Esophagus (tissue), 2 donors: ENCODE data around the gene FCHO2. TPM values are rescaled to one million over a fixed set of nuclear protein-coding genes. Genes with fewer than 3 reads are reported as not detected.
"Not testable (repeated sequence)": the region's sequence is repeated elsewhere in the genome, so short reads cannot be mapped to it uniquely, and the experiment has no call there.

ENCODE experiments used
- H3K27ac ChIP-seq, 2 donors: one replicate each; pipeline ENCODE4 v1.5.1; 2013; ENCODE audit warnings: low read depth in 2 of 2, mild to moderate bottlenecking in 2 of 2, inconsistent platforms in 1 of 2, low read length in 1 of 2, moderate library complexity in 1 of 2
- H3K27me3 ChIP-seq, 2 donors: one replicate each; pipeline ENCODE4 v1.6.1; 2013; ENCODE audit warnings: low read length in 2 of 2, control low read depth in 1 of 2, mild to moderate bottlenecking in 1 of 2; ENCODE audit not compliant: insufficient read depth in 2 of 2, control insufficient read depth in 1 of 2
- H3K36me3 ChIP-seq, 2 donors: one replicate each; pipeline ENCODE4 v1.6.1; 2013; ENCODE audit warnings: low read length in 1 of 2; ENCODE audit not compliant: control insufficient read depth in 2 of 2, insufficient read depth in 2 of 2
- H3K4me1 ChIP-seq, 2 donors: one replicate each; pipeline ENCODE4 v1.6.1; 2013; ENCODE audit warnings: low read length in 1 of 2; ENCODE audit not compliant: control insufficient read depth in 2 of 2, insufficient read depth in 2 of 2
- H3K4me3 ChIP-seq, 2 donors: one replicate each; pipeline ENCODE4 v1.5.1; 2013; ENCODE audit warnings: low read length in 2 of 2, mild to moderate bottlenecking in 2 of 2, low read depth in 1 of 2, moderate library complexity in 1 of 2
- H3K9me3 ChIP-seq, 2 donors: one replicate each; pipeline ENCODE4 v1.6.1; 2013; ENCODE audit warnings: mild to moderate bottlenecking in 2 of 2, low read depth in 1 of 2, low read length in 1 of 2, moderate library complexity in 1 of 2; ENCODE audit not compliant: control insufficient read depth in 2 of 2, insufficient read depth in 1 of 2
- WGBS, 2 donors: extraction: QIAGEN DNeasy Blood & Tissue Kit; methylation state at CpG; one replicate each; pipeline ENCODE4 v1.1.7; 2013; 5-methylcytosine and 5-hydroxymethylcytosine counted together
- polyA plus RNA-seq, 2 donors: library from polyadenylated mRNA; stranded (reverse); fragments of 200-250 nt; gene quantifications; one replicate each; pipeline ENCODE4 v1.2.3, GENCODE V29; 2013
- donor health status: healthy with polysubstance abuse.
- donor health status: Bipolar disorder and iron deficiency.

Gene FCHO2
- polyA plus RNA-seq, 2 donors, result 20.5 to 33.7 TPM

DNA sequence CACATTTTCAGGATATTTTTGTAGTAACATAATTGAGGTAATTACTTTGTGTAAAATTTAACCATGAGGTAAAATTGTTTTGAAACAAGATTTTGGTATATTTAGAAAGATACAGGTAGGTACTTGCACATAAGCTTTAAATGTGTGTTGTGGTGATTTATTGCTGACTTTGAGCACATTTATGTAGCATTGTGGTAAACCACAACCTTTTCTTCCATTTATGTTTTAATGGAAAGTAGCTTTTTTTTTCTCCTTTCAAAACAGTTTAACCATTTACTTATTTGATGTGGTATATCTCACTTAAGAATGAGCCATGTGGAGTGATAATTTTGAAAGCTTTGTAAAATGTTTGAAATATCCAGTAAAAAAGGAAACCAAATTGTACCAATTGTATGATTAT lies 35.6 kb downstream of the FCHO2 start:
- Histone ChIP-seq H3K27me3 (no peaks in the 10 kb centered on the region), H3K4me1 (no peaks in the 10 kb centered on the region), H3K27ac (no peak overlapping the region), H3K36me3 (peaks cover 0 to under 1% of the 10 kb centered on the region in 2 donors), H3K9me3 (no peaks in the 10 kb centered on the region), H3K4me3 (no peak overlapping the region)

DNA sequence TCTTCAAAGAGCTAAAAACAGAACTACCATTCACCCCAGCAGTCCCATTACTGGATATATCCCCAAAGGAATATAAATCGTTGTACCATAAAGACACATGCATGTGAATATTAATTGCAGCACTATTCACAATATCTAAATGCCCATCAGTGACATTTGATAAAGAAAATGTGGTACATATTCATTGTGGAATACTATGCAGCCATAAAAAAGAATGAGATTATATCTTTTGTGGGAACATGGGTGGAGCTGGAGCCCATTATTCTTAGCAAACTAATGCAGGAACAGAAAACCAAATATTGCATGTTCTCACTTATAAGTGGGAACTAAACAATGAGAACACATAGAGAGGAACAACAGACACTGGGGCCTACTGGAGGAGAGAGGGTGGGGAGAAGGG lies 38.7 kb downstream of the FCHO2 start:
- no peaks in the 10 kb centered on the region for H3K4me1 ChIP-seq
- no peak overlapping the region for H3K4me3 ChIP-seq
- H3K9me3 ChIP-seq, result no peaks in the 10 kb centered on the region
- no peaks in the 10 kb centered on the region for H3K27me3 ChIP-seq
- H3K27ac ChIP-seq, result no peak overlapping the region
- 92 to 93% methylated on average over 1 of the region's 1 CpG for WGBS, 2 donors
- peaks cover 3 to 12% of the 10 kb centered on the region in 2 donors for H3K36me3 ChIP-seq

DNA sequence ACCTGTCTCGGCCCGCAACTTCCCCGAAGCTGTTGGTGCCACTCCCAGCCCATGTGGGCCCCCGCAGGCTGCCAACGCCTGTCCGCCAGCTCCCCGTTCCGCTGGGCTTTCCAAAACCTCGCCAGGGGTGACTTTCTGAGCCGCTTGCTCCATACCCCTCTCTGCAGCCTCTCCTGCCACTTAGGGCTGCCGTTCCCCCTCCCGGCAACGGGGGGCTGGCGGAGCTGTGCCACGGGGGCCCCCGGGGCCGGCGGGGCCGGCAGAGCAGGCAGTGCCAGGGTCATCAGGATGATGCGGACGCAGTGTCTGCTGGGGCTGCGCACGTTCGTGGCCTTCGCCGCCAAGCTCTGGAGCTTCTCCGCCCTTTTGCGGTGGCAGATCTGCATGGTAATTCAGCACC lies 40.8 kb downstream of the FCHO2 start:
- H3K4me1 ChIP-seq, result no peaks in the 10 kb centered on the region
- no peaks in the 10 kb centered on the region for H3K27me3 ChIP-seq
- H3K27ac ChIP-seq, result no peak overlapping the region
- 94 to 98% methylated on average over 28 of the region's 28 CpGs for WGBS, 2 donors
- H3K9me3 ChIP-seq, result no peaks in the 10 kb centered on the region
- no peak overlapping the region for H3K4me3 ChIP-seq
- peaks cover 3 to 12% of the 10 kb centered on the region in 2 donors for H3K36me3 ChIP-seq

DNA sequence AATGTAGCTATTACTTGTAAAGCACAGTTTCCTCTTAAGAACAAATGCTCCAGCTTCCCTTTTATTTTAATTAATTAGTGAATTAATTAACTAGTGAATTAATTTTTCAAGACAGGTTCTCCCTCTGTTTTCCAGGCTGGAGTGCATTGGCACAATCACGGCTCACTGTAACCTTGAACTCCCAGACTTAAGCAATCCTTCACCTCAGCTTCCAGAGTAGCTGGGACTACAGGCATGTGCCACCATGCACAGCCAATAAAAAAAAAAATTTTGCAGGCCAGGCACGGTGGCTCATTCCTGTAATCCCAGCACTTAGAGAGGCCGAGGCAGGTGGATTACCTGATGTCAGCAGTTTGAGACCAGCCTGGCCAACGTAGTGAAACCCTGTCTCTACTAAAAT lies 44.1 kb downstream of the FCHO2 start:
- Histone ChIP-seq H3K4me1 (no peaks in the 10 kb centered on the region), H3K27me3 (no peaks in the 10 kb centered on the region), H3K9me3 (no peaks in the 10 kb centered on the region), H3K36me3 (peaks cover 3 to 12% of the 10 kb centered on the region in 2 donors), H3K27ac (no peak overlapping the region), H3K4me3 (no peak overlapping the region)
- 88 to 92% methylated on average over 4 of the region's 4 CpGs for WGBS, 2 donors

DNA sequence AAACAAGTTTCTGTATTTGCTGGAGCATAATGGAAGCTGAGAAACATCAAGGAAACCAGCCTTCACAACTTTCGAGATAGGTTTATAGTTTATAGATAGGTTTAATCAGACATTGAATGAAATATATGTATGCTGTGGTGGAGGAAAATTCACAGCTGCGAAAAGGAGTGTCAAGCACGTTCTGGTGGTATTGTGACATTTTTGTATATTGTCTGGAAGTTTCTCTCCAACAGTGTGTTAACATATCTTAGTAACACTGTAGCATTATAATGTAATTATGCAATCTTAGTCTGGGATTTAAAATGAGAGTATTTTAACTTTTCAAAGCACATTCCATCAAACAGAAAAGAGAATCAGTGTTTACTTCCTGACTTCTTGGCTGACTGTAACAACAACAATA lies 50.0 kb downstream of the FCHO2 start:
- Histone ChIP-seq H3K36me3 (no peaks in the 10 kb centered on the region), H3K4me3 (no peak overlapping the region), H3K27me3 (no peaks in the 10 kb centered on the region), H3K27ac (no peak overlapping the region), H3K9me3 (no peaks in the 10 kb centered on the region), H3K4me1 (no peaks in the 10 kb centered on the region)
- 80 to 91% methylated on average over 3 of the region's 3 CpGs for WGBS, 2 donors

DNA sequence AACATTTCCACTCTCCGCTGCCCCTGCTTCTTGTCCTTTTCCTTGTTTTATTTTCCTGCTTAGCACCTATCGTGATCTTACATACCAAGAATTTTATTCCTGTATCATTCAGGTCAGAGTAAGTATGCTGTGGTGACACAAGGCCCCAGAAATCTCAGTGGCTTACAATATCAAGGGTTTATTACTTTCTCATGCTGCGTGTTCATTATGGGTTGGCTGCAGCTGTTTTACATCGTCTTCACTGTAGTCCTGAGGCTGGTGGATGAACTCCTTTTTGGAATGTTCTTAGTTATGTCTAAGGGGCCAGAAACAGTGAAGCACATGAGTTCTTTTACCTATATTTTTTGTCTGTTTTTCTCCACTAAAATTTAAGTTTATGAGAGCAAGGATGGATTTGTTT lies 51.2 kb downstream of the FCHO2 start:
- H3K4me3 ChIP-seq, result no peak overlapping the region
- WGBS, 2 donors, result 95% methylated on average over 4 of the region's 4 CpGs
- no peaks in the 10 kb centered on the region for H3K9me3 ChIP-seq
- H3K4me1 ChIP-seq, result no peaks in the 10 kb centered on the region
- H3K27me3 ChIP-seq, result no peaks in the 10 kb centered on the region
- no peak overlapping the region for H3K27ac ChIP-seq
- no peaks in the 10 kb centered on the region for H3K36me3 ChIP-seq

DNA sequence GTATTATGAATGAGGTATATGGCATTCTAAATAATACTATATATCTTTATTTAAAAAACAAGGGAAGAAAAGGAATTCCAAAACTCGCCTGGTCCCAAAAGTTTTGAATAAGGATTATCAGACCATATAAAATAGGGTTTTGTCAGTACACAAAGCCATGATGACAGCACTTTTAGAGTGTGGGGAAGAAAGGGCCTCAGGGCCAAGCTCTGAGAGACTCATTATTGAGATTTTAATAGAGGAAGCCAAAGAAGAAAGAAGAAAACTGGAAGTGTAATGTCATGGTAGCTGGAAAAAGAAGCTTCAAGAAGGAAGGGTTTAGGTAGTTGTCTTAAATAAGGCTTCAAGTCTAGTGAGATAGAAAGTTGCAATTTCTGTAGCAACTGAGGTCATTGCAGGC lies 53.0 kb downstream of the FCHO2 start:
- Histone ChIP-seq H3K4me3 (no peak overlapping the region), H3K4me1 (no peaks in the 10 kb centered on the region), H3K9me3 (no peaks in the 10 kb centered on the region), H3K27me3 (no peaks in the 10 kb centered on the region), H3K36me3 (no peaks in the 10 kb centered on the region), H3K27ac (no peak overlapping the region)
- 89 to 94% methylated on average over 1 of the region's 1 CpG for WGBS, 2 donors

DNA sequence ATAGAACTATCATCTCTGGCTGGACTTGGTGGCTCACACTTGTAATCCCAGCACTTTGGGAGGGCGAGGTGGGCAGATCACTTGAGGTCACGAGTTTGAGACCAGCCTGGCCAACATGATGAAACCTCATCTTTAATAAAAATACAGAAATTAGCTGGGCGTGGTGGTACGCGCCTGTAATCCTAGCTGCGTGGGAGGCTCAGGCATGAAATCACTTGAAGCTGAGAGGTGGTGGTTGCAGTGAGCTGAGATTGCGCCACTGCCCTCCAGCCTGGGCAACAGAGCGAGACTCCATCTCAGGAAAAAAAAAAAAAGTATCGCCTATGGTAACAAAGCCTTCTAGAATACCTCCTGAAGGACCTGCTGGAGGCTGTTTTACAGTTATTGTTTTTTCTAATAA lies 55.8 kb downstream of the FCHO2 start:
- not testable (repeated sequence) for H3K4me3 ChIP-seq, H3K27me3 ChIP-seq, H3K9me3 ChIP-seq, H3K27ac ChIP-seq, H3K4me1 ChIP-seq, H3K36me3 ChIP-seq
- 93 to 95% methylated on average over 9 of the region's 9 CpGs for WGBS, 2 donors

DNA sequence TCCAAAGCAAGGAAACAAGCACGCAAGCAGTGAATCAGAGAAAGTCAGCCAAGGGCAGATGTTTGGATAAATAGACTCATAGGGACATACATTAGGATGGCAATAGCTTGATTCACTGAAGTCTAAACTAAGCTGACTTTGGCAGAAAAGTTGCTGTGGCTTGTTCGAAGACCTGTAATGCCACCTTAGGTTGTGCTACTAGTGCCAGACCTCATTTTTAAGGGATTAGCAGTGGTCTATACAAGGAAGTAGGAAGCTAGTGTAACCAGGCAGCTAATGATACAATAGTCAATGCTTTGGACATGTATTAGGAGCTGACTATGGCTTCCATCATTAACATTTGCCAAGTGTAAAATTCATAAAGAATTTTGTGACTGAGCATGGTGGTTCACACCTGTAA lies 63.1 kb downstream of the FCHO2 start:
- Histone ChIP-seq H3K27ac (no peak overlapping the region), H3K9me3 (no peaks in the 10 kb centered on the region), H3K4me3 (no peak overlapping the region), H3K27me3 (no peaks in the 10 kb centered on the region), H3K36me3 (peaks cover 0 to 4% of the 10 kb centered on the region in 2 donors), H3K4me1 (no peaks in the 10 kb centered on the region)
- 63 to 78% methylated on average over 2 of the region's 2 CpGs for WGBS, 2 donors

DNA sequence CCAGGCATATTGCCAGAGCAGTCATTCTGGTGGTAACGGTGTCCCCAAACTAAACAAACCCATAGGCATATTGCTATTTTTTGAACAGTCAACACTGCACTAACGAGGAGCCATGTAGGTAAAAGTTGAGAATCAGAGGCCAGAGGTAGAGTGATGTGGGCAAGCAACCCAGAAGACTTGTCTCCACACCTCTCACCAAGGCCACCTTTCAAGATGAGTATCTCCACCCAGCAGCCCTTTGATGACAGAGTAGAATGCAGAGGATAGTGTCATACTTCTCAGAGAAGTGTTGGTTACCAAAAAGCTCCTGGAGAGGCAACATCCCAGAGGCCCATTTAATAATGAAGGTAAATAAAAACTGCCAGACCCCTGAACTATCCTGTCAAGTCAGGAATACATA lies 63.9 kb downstream of the FCHO2 start:
- Histone ChIP-seq H3K27me3 (no peaks in the 10 kb centered on the region), H3K9me3 (no peaks in the 10 kb centered on the region), H3K27ac (no peak overlapping the region), H3K4me3 (no peak overlapping the region), H3K4me1 (no peaks in the 10 kb centered on the region), H3K36me3 (peaks cover 0 to 4% of the 10 kb centered on the region in 2 donors)
- 79 to 83% methylated on average over 2 of the region's 2 CpGs for WGBS, 2 donors
